ENCODE measurements around the gene ARHGDIA.

ARHGDIA gene

GRCh38 chr17:81822996-81823819, 47.9 kb downstream of the ARHGDIA start:
- no peak for DNase-seq (ENCODE audit: low spot score)

GRCh38 chr17:81822312-81822637, 48.9 kb downstream of the ARHGDIA start:
- DNase-seq (ENCODE audit: low spot score): no peak

- peak; percentile 44 for DNase-seq (ENCODE audit: low spot score)
Measured at GRCh38 chr17:81821603-81822311, 49.4 kb downstream of the ARHGDIA start.

GRCh38 chr17:81821147-81821546, 50.0 kb downstream of the ARHGDIA start:
- DNase-seq (ENCODE audit: low spot score): no peak

GRCh38 chr17:81819708-81820107, 51.4 kb downstream of the ARHGDIA start:
- no peak for DNase-seq (ENCODE audit: low spot score)

GRCh38 chr17:81817758-81818147, 53.4 kb downstream of the ARHGDIA start:
- DNase-seq (ENCODE audit: low spot score): no peak
